Loucy (cell line): ENCODE results near the gene PTPN3.

Source experiments
- H2AFZ ChIP-seq: fragments of 200-600 bp; sonication (generic); 2 replicates; pipeline ENCODE4 v1.6.0; 2016; ENCODE audit warnings: antibody characterized with exemption, mild to moderate bottlenecking, low read length, moderate library complexity
- H3F3A ChIP-seq: fragments of 200-600 bp; 2 replicates; pipeline ENCODE4 v1.6.0; 2016; ENCODE audit warnings: antibody characterized with exemption, low read depth, mild to moderate bottlenecking
- H3K27me3 ChIP-seq: fragments of 200-600 bp; sonication (generic); 2 replicates; pipeline ENCODE4 v1.6.1; 2014; ENCODE audit warnings: low read length, mild to moderate bottlenecking; ENCODE audit not compliant: insufficient read depth, poor library complexity, severe bottlenecking
- H3K36me3 ChIP-seq: fragments of 200-600 bp; sonication (generic); 2 replicates; pipeline ENCODE4 v1.6.1; 2016; ENCODE audit warnings: low read length; ENCODE audit not compliant: insufficient read depth
- H3K4me1 ChIP-seq: fragments of 200-600 bp; sonication (generic); 2 replicates; pipeline ENCODE4 v1.5.1; 2014; ENCODE audit warnings: low read length, mild to moderate bottlenecking; ENCODE audit not compliant: insufficient read depth, poor library complexity, severe bottlenecking
- H3K4me2 ChIP-seq: fragments of 200-600 bp; sonication (generic); 2 replicates; pipeline ENCODE4 v1.6.0; 2014; ENCODE audit warnings: antibody characterized with exemption, low read length, low read depth, mild to moderate bottlenecking; ENCODE audit not compliant: poor library complexity, severe bottlenecking
- H3K4me3 ChIP-seq: fragments of 200-600 bp; sonication (generic); 2 replicates; pipeline ENCODE4 v1.5.1; 2014; ENCODE audit warnings: low read length, mild to moderate bottlenecking, mixed read lengths; ENCODE audit not compliant: poor library complexity, severe bottlenecking
- H3K79me2 ChIP-seq: fragments of 200-600 bp; sonication (generic); 2 replicates; pipeline ENCODE4 v1.6.1; 2014; ENCODE audit warnings: low read length; ENCODE audit not compliant: insufficient read depth
- H3K9ac ChIP-seq: fragments of 200-600 bp; sonication (generic); 2 replicates; pipeline ENCODE4 v1.6.0; 2014; ENCODE audit warnings: mild to moderate bottlenecking, low read depth, low read length, moderate library complexity; ENCODE audit not compliant: poor library complexity, severe bottlenecking
- H3K9me2 ChIP-seq: fragments of 200-600 bp; sonication (generic); replicated peaks from 2 replicates; pipeline ENCODE4 v1.6.1; 2016; ENCODE audit warnings: low read depth, low read length, mixed read lengths
- H3K9me3 ChIP-seq: fragments of 200-600 bp; sonication (generic); 2 replicates; pipeline ENCODE4 v1.6.1; 2014; ENCODE audit warnings: mild to moderate bottlenecking, antibody characterized with exemption, low read length, low read depth; ENCODE audit not compliant: insufficient read depth
- H4K20me1 ChIP-seq: fragments of 200-600 bp; sonication (generic); 2 replicates; pipeline ENCODE4 v1.6.0; 2014; ENCODE audit warnings: antibody characterized with exemption, low read length, mild to moderate bottlenecking; ENCODE audit not compliant: insufficient read depth, poor library complexity, severe bottlenecking
- CTCF ChIP-seq: fragments of 200-600 bp; sonication (generic); conservative IDR thresholded peaks from 2 replicates; pipeline ENCODE4 v1.5.1; 2014; ENCODE audit warnings: mild to moderate bottlenecking, antibody characterized with exemption, low read length
- EZH2phosphoT487 ChIP-seq: fragments of 200-600 bp; IDR thresholded peaks from 2 replicates; pipeline ENCODE4 v1.6.1; 2018; ENCODE audit warnings: antibody characterized with exemption, mild to moderate bottlenecking, moderate library complexity, borderline replicate concordance

Gene PTPN3

GRCh38 chr9:109403116-109403515 is 95.0 kb downstream of the PTPN3 start:
- no peak overlapping the region for H3K9ac ChIP-seq
- H4K20me1 ChIP-seq = no peaks in the 10 kb centered on the region
- no peak overlapping the region for H3K4me3 ChIP-seq
- no peaks in the 10 kb centered on the region for H3K9me3 ChIP-seq
- H3F3A ChIP-seq = no peaks in the 10 kb centered on the region
- H3K4me2 ChIP-seq = no peak overlapping the region
- no peaks in the 10 kb centered on the region for H3K36me3 ChIP-seq
- H3K79me2 ChIP-seq = no peaks in the 10 kb centered on the region
- H3K27me3 ChIP-seq = no peaks in the 10 kb centered on the region
- no peak overlapping the region for H2AFZ ChIP-seq
- TF ChIP-seq CTCF (no peak), EZH2phosphoT487 (no peak)
- no peaks in the 10 kb centered on the region for H3K9me2 ChIP-seq
- no peaks in the 10 kb centered on the region for H3K4me1 ChIP-seq

GRCh38 chr9:109401990-109402318 is 96.2 kb downstream of the PTPN3 start:
- no peak overlapping the region for H3K9ac ChIP-seq
- H3K4me3 ChIP-seq = no peak overlapping the region
- TF ChIP-seq CTCF (no peak), EZH2phosphoT487 (no peak)
- no peaks in the 10 kb centered on the region for H3K9me3 ChIP-seq
- H4K20me1 ChIP-seq = no peaks in the 10 kb centered on the region
- no peak overlapping the region for H2AFZ ChIP-seq
- H3K4me2 ChIP-seq = no peak overlapping the region
- no peaks in the 10 kb centered on the region for H3K36me3 ChIP-seq
- no peaks in the 10 kb centered on the region for H3K4me1 ChIP-seq
- no peaks in the 10 kb centered on the region for H3K27me3 ChIP-seq
- H3K79me2 ChIP-seq = no peaks in the 10 kb centered on the region
- no peaks in the 10 kb centered on the region for H3K9me2 ChIP-seq
- no peaks in the 10 kb centered on the region for H3F3A ChIP-seq

GRCh38 chr9:109401169-109401989 is 96.7 kb downstream of the PTPN3 start:
- H3K9me3 ChIP-seq = no peaks in the 10 kb centered on the region
- no peaks in the 10 kb centered on the region for H3K9me2 ChIP-seq
- no peak overlapping the region for H2AFZ ChIP-seq
- no peaks in the 10 kb centered on the region for H3K36me3 ChIP-seq
- no peaks in the 10 kb centered on the region for H3K79me2 ChIP-seq
- H3K9ac ChIP-seq = no peak overlapping the region
- TF ChIP-seq EZH2phosphoT487 = no peak
- peak; percentile 90 for TF ChIP-seq CTCF
- no peaks in the 10 kb centered on the region for H3K4me1 ChIP-seq
- no peak overlapping the region for H3K4me2 ChIP-seq
- no peaks in the 10 kb centered on the region for H4K20me1 ChIP-seq
- H3K27me3 ChIP-seq = no peaks in the 10 kb centered on the region
- no peak overlapping the region for H3K4me3 ChIP-seq
- no peaks in the 10 kb centered on the region for H3F3A ChIP-seq
